Measurements from ENCODE around the gene EXOC3L1. TPM values are rescaled to one million over a fixed set of nuclear protein-coding genes. Genes with fewer than 3 reads are reported as not detected.

EXOC3L1 gene
- total RNA-seq, 1 experiment from 2014 or later: 0.61 TPM

DNA sequence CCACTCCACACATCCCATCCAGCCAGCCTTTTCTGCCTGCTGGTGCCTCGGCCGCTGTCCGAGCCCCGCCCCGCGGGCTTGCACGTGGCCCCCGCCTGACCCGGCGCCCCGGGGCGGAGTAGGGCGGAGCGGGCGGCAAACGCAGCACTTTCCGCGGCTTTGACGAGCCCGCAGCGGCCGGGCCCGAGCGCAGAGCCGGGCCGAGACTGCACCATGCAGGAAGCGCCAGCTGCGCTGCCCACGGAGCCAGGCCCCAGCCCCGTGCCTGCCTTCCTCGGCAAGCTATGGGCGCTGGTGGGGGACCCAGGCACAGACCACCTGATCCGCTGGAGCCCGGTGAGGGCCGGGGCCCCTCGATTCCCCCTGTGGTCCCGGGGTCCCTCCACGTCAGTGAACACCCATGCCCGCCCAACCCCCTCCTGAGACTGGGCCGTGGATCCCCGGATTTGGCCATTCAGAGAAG is 25.3 kb downstream of the EXOC3L1 start, which contains the start of gene HSF4:
HSF4 (plus strand) TSS at position 147 of the 463 bp plus-strand sequence; CDS start at position 214, 67 bp downstream.
- no peak for DNase-seq
- Mint-ChIP-seq H3K4me3 (ENCODE audit: unreplicated experiment) (no peak within 1 kb of the TSS), H3K4me1 (ENCODE audit: low read depth, unreplicated experiment) (peaks cover 7% of the 10 kb centered on the region), H3K27me3 (ENCODE audit: insufficient read depth, unreplicated experiment) (no peaks in the 10 kb centered on the region), H3K36me3 (ENCODE audit: insufficient read depth, unreplicated experiment) (peaks cover 19% of the 10 kb centered on the region), H3K9me3 (ENCODE audit: unreplicated experiment) (no peaks in the 10 kb centered on the region), H3K27ac (ENCODE audit: unreplicated experiment) (no peak within 1 kb of the TSS)
- no peaks in the 10 kb centered on the region for H3K27me3 ChIP-seq (replicated peaks; ENCODE audit: control insufficient read depth, insufficient read depth, low read length)
- no peaks in the 10 kb centered on the region for H3K9me3 ChIP-seq
- POLR2A ChIA-PET: no interaction called here
- CTCF ChIA-PET: interaction anchor here (0.6 kb wide), 1 partner anchor 82 kb away, joined by 3 read pairs; no protein-coding TSS in a partner anchor
- no peak within 1 kb of the TSS for H3K4me3 ChIP-seq (ENCODE audit: low read depth, low read length)
- no TSS peak for BruUV-seq (replicated peaks)
- intact Hi-C loops (cut with micrococcal nuclease; ENCODE audit: unreplicated experiment): no loop called here
- peaks cover 11% of the 10 kb centered on the region for H3K4me1 ChIP-seq
- H3K36me3 ChIP-seq (ENCODE audit: control insufficient read depth, insufficient read depth, low read length): no peaks in the 10 kb centered on the region
- TF ChIP-seq, protein P1, sequence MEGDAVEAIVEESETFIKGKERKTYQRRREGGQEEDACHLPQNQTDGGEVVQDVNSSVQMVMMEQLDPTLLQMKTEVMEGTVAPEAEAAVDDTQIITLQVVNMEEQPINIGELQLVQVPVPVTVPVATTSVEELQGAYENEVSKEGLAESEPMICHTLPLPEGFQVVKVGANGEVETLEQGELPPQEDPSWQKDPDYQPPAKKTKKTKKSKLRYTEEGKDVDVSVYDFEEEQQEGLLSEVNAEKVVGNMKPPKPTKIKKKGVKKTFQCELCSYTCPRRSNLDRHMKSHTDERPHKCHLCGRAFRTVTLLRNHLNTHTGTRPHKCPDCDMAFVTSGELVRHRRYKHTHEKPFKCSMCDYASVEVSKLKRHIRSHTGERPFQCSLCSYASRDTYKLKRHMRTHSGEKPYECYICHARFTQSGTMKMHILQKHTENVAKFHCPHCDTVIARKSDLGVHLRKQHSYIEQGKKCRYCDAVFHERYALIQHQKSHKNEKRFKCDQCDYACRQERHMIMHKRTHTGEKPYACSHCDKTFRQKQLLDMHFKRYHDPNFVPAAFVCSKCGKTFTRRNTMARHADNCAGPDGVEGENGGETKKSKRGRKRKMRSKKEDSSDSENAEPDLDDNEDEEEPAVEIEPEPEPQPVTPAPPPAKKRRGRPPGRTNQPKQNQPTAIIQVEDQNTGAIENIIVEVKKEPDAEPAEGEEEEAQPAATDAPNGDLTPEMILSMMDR (IDR thresholded peaks at IDR 0.05; ENCODE audit: insufficient read depth in 1 of 2, low read depth in 1 of 2, low read length in 1 of 2, severe bottlenecking in 1 of 2, unreplicated experiment in 1 of 2): no peak

DNA sequence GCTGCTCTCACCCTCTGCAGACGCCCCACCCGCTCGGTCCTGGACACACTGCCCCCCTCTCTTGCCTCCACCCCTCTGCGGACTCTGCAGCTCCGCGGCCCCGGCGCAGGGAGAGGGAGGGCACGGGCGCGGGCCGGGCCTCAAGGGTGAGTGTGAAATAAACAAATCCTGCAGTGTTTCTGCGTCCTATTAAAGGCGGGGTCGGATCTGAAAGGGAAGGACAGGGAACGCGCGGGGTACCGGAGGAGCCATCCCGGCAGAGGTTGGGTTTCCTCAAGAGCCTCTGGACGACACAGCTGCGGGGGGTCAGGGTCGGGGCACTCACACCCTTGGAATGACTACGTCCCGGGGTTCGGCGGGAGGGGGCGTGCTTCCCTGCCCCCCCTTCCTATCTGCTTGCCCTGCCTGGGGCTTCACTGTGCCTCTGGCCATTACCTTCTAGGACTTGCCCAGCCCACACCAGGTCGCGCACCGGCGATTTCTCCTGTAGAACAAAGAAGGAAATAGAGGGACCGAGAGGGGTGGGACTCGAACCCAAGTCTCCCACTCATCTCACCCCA is 25.9 kb downstream of the EXOC3L1 start:
- ChIA-PET CTCF (no interaction called here), POLR2A (no interaction called here)
- H3K4me1 Mint-ChIP-seq (ENCODE audit: low read depth, unreplicated experiment): peaks cover 7% of the 10 kb centered on the region
- DNase-seq: no peak
- BruUV-seq (replicated peaks): no TSS peak
- Histone ChIP-seq H3K9me3 (no peaks in the 10 kb centered on the region), H3K36me3 (ENCODE audit: control insufficient read depth, insufficient read depth, low read length) (no peaks in the 10 kb centered on the region), H3K4me3 (ENCODE audit: low read depth, low read length) (no peak overlapping the region), H3K4me1 (peaks cover 6% of the 10 kb centered on the region), H3K27me3 (replicated peaks; ENCODE audit: control insufficient read depth, insufficient read depth, low read length) (no peaks in the 10 kb centered on the region)
- TF ChIP-seq, protein P1 (IDR thresholded peaks at IDR 0.05; ENCODE audit: insufficient read depth in 1 of 2, low read depth in 1 of 2, low read length in 1 of 2, severe bottlenecking in 1 of 2, unreplicated experiment in 1 of 2): no peak
- H3K27me3 Mint-ChIP-seq (ENCODE audit: insufficient read depth, unreplicated experiment): no peaks in the 10 kb centered on the region
- intact Hi-C loops (cut with micrococcal nuclease; ENCODE audit: unreplicated experiment): no loop called here
- peaks cover 19% of the 10 kb centered on the region for H3K36me3 Mint-ChIP-seq (ENCODE audit: insufficient read depth, unreplicated experiment)
- H3K9me3 Mint-ChIP-seq (ENCODE audit: unreplicated experiment): no peaks in the 10 kb centered on the region
- H3K4me3 Mint-ChIP-seq (ENCODE audit: unreplicated experiment): no peak overlapping the region
- no peak overlapping the region for H3K27ac Mint-ChIP-seq (ENCODE audit: unreplicated experiment)

DNA sequence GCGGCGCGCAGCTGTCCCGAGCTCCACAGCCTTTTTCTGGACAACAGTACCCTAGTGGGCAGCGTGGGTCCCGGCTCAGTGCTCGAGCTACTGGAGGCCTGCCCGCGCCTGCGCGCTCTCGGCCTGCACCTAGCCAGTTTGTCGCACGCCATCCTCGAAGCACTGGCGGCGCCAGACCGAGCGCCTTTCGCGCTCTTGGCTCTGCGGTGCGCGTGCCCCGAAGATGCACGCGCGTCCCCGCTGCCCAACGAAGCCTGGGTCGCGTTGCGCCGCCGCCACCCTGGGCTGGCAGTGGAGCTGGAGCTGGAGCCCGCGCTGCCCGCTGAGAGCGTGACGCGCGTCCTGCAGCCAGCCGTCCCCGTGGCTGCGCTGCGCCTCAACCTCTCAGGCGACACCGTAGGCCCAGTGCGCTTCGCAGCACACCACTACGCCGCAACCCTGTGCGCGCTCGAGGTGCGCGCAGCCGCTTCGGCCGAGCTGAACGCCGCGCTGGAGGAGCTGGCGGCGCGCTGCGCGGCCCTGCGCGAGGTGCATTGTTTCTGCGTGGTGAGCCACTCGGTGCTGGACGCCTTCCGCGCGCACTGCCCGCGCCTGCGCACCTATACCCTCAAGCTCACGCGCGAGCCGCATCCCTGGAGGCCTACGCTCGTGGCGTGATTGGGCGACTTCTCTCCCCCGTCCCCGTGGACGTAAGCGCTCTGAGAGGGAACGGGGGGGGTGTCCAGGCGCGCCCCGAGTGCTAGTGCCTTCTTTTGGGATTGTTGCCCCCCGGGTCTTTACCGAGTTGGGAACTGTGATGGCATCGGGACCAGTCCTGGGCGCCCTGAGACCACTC is 26.6 kb downstream of the EXOC3L1 start:
- H3K36me3 Mint-ChIP-seq (ENCODE audit: insufficient read depth, unreplicated experiment): peaks cover 19% of the 10 kb centered on the region
- ChIA-PET CTCF (interaction anchor here (0.6 kb wide), 1 partner anchor 36 kb away, joined by 3 read pairs; the partner anchor contains the start of gene ELMO3), POLR2A (interaction anchor here (0.5 to 0.6 kb wide), 2 partner anchors 83 to 285 kb away, joined by 6 to 9 read pairs; no protein-coding TSS in a partner anchor)
- H3K9me3 ChIP-seq: no peaks in the 10 kb centered on the region
- intact Hi-C loops (cut with micrococcal nuclease; ENCODE audit: unreplicated experiment): no loop called here
- H3K27ac Mint-ChIP-seq (ENCODE audit: unreplicated experiment): no peak overlapping the region
- H3K27me3 ChIP-seq (replicated peaks; ENCODE audit: control insufficient read depth, insufficient read depth, low read length): no peaks in the 10 kb centered on the region
- H3K4me1 Mint-ChIP-seq (ENCODE audit: low read depth, unreplicated experiment): peaks cover 9% of the 10 kb centered on the region
- no peaks in the 10 kb centered on the region for H3K27me3 Mint-ChIP-seq (ENCODE audit: insufficient read depth, unreplicated experiment)
- no peaks in the 10 kb centered on the region for H3K36me3 ChIP-seq (ENCODE audit: control insufficient read depth, insufficient read depth, low read length)
- no peak for DNase-seq
- TF ChIP-seq, protein P1 (IDR thresholded peaks at IDR 0.05; ENCODE audit: insufficient read depth in 1 of 2, low read depth in 1 of 2, low read length in 1 of 2, severe bottlenecking in 1 of 2, unreplicated experiment in 1 of 2): no peak
- no peaks in the 10 kb centered on the region for H3K9me3 Mint-ChIP-seq (ENCODE audit: unreplicated experiment)
- no TSS peak for BruUV-seq (replicated peaks)
- 0 out of 2 replicates have a peak, but pooled peaks cover 4% of the 10 kb centered on the region for H3K4me1 ChIP-seq
- no peak overlapping the region for H3K4me3 Mint-ChIP-seq (ENCODE audit: unreplicated experiment)
- H3K4me3 ChIP-seq (ENCODE audit: low read depth, low read length): no peak overlapping the region

Data from Caco-2 (cell line).